Lower leg skin (tissue), 4 donors: Measurements from ENCODE around the gene SYT17. TPM values are rescaled to one million over a fixed set of nuclear protein-coding genes. Genes with fewer than 3 reads are reported as not detected.

ENCODE experiments used
- DNase-seq, 2 donors: peaks; one replicate each; pipeline ENCODE4 v3.0.0-alpha.2; 2019; ENCODE audit warnings: low spot score in 2 of 2
- H3K4me3 ChIP-seq: fragments of 200-600 bp; sonication (generic); 2 replicates; pipeline ENCODE4 v1.5.1; 2017; ENCODE audit warnings: mild to moderate bottlenecking, low read depth; ENCODE audit not compliant: poor library complexity, severe bottlenecking
- POLR2A ChIP-seq, 2 donors: fragments of 450-650 bp; IDR thresholded peaks; one replicate each; pipeline ENCODE4 v1.6.1; 2016 to 2017; ENCODE audit warnings: antibody characterized with exemption in 2 of 2, mild to moderate bottlenecking in 1 of 2, moderate library complexity in 1 of 2
- WGBS, 2 donors: methylation state at CpG; one replicate each; pipeline ENCODE4 v1.1.5; 2018; 5-methylcytosine and 5-hydroxymethylcytosine counted together
- intact Hi-C: fragments of 100-400 bp; cut with DNase I; formaldehyde crosslinking; loops from one replicate; pipeline ENCODE4 v1.15.0; 2023; ENCODE audit warnings: low total_unique reads
- total RNA-seq, 4 donors: library from RNA; depleted of rRNA; stranded (reverse); fragments of >200 nt; gene quantifications; one replicate each; pipeline ENCODE4 v1.1.0, GENCODE V29; 2016
- TF ChIP-seq, protein P1 (sequence below), 3 donors: fragments of 450-650 bp; IDR thresholded peaks; one replicate each; pipeline ENCODE4 v1.5.1; 2016; ENCODE audit warnings: antibody characterized with exemption in 3 of 3, mild to moderate bottlenecking in 3 of 3, moderate library complexity in 2 of 3

SYT17 gene
- total RNA-seq, 4 donors from 2014 or later: 3.7 to 9.0 (median 4.8) TPM

GRCh38 chr16:19172098-19172780, 4.2 kb downstream of the SYT17 start:
- intact Hi-C loops: no loop called here
- WGBS, 2 donors: 72 to 74% methylated on average over 12 of the region's 12 CpGs
- H3K4me3 ChIP-seq: no peak overlapping the region
- DNase-seq: no peak
- TF ChIP-seq, protein P1, sequence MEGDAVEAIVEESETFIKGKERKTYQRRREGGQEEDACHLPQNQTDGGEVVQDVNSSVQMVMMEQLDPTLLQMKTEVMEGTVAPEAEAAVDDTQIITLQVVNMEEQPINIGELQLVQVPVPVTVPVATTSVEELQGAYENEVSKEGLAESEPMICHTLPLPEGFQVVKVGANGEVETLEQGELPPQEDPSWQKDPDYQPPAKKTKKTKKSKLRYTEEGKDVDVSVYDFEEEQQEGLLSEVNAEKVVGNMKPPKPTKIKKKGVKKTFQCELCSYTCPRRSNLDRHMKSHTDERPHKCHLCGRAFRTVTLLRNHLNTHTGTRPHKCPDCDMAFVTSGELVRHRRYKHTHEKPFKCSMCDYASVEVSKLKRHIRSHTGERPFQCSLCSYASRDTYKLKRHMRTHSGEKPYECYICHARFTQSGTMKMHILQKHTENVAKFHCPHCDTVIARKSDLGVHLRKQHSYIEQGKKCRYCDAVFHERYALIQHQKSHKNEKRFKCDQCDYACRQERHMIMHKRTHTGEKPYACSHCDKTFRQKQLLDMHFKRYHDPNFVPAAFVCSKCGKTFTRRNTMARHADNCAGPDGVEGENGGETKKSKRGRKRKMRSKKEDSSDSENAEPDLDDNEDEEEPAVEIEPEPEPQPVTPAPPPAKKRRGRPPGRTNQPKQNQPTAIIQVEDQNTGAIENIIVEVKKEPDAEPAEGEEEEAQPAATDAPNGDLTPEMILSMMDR (IDR thresholded peaks at IDR 0.05): no peak
- no peak for TF ChIP-seq POLR2A (IDR thresholded peaks at IDR 0.05)

GRCh38 chr16:19173059-19173458, 5.0 kb downstream of the SYT17 start:
- 61 to 70% methylated on average over 8 of the region's 8 CpGs for WGBS, 2 donors
- H3K4me3 ChIP-seq: no peak overlapping the region
- DNase-seq: no peak
- intact Hi-C loops: no loop called here
- TF ChIP-seq, protein P1 (IDR thresholded peaks at IDR 0.05): no peak
- TF ChIP-seq POLR2A (IDR thresholded peaks at IDR 0.05): no peak

GRCh38 chr16:19173649-19174383, 5.8 kb downstream of the SYT17 start:
- WGBS, 2 donors: 87 to 91% methylated on average over 27 of the region's 27 CpGs
- intact Hi-C loops: no loop called here
- TF ChIP-seq, protein P1 (IDR thresholded peaks at IDR 0.05): no peak
- no peak for TF ChIP-seq POLR2A (IDR thresholded peaks at IDR 0.05)

GRCh38 chr16:19174478-19174877, 6.4 kb downstream of the SYT17 start:
- intact Hi-C loops: no loop called here

More at GRCh38 chr16:19173649-19174383, 5.8 kb downstream of the SYT17 start:
- DNase-seq: no peak
- H3K4me3 ChIP-seq: no peak overlapping the region

GRCh38 chr16:19175492-19176262, 7.6 kb downstream of the SYT17 start:
- no peak overlapping the region for H3K4me3 ChIP-seq
- TF ChIP-seq POLR2A (IDR thresholded peaks at IDR 0.05): no peak
- TF ChIP-seq, protein P1 (IDR thresholded peaks at IDR 0.05): no peak
- 67 to 84% methylated on average over 9 of the region's 9 CpGs for whole genome bisulfite sequencing, 2 donors
- DNase-seq: no peak
- intact Hi-C loops: no loop called here

More at GRCh38 chr16:19174478-19174877, 6.4 kb downstream of the SYT17 start:
- 94 to 95% methylated on average over 3 of the region's 3 CpGs for WGBS, 2 donors
- no peak for DNase-seq
- no peak for TF ChIP-seq POLR2A (IDR thresholded peaks at IDR 0.05)
- TF ChIP-seq, protein P1 (IDR thresholded peaks at IDR 0.05): no peak
- no peak overlapping the region for H3K4me3 ChIP-seq
